NAMALWA (cell line): ENCODE measurements around the gene EBI3.
"Not testable (repeated sequence)": the region's sequence is repeated elsewhere in the genome, so short reads cannot be mapped to it uniquely, and the experiment has no call there.

Experiments
- DNase-seq: peaks from one replicate; pipeline ENCODE4 v3.0.0-alpha.2; 2015; ENCODE audit warnings: low spot score

Gene EBI3

DNA sequence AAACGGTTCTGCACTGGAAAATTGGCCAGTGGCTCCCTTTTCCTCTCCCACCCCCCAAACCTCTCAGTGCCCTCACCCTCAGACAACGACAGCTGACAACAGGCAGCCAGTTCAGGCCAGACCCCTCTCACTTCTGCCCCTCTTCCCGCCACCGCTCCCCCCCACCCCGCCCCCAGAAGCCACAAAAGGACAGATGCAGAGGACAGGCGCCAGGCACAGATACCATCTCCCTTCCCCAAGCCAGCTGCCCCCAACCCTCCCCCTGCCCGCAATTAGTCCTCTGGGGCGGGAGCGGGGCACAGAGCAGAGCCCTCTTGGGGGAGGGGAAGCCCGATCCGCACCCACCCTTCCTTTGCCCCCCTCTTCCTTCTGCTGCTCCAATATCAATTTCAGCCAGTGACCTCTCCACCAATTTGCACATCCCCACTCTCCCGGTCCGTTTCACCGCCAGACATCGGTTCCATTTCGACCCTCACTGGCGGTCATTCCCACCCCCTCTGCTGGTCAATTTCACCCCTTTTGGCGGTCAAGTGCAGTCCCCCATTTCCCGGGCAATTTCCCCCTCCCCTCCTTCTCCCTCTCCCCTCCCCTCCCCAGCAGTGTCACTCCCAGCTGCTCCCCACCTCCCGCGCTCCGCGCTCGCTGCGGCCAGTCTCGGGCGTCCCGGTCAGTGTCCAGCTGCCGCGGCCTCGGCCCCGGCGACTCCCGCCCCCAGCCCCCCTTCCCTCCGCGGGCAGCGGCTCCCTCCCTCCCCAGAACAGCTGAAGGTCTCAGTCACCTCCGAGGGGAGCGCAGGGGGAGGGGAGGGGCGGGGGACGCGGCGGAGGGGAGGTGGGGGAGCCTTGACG is 49.3 kb downstream of the EBI3 start, which contains the start of gene SHD:
Gene SHD, plus strand, starts transcription at position 848 of the 848 bp plus-strand sequence. CDS start 798 bp downstream, outside the sequence.
- DNase-seq, result no peak

DNA sequence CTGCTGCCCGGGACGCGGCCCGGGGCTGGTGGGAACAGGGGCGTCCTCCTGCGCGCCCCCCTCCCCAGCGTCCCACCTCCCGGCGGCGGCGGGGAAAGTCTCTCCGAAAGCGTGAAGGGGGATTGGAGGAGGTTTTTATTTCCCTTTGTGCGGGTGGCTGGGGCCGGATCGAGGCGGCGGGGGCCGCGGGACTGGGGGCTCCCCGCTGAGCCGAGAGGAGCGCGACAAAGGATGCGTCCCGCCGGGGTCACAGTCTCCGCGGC is 49.9 kb downstream of the EBI3 start:
- DNase-seq, result no peak

DNA sequence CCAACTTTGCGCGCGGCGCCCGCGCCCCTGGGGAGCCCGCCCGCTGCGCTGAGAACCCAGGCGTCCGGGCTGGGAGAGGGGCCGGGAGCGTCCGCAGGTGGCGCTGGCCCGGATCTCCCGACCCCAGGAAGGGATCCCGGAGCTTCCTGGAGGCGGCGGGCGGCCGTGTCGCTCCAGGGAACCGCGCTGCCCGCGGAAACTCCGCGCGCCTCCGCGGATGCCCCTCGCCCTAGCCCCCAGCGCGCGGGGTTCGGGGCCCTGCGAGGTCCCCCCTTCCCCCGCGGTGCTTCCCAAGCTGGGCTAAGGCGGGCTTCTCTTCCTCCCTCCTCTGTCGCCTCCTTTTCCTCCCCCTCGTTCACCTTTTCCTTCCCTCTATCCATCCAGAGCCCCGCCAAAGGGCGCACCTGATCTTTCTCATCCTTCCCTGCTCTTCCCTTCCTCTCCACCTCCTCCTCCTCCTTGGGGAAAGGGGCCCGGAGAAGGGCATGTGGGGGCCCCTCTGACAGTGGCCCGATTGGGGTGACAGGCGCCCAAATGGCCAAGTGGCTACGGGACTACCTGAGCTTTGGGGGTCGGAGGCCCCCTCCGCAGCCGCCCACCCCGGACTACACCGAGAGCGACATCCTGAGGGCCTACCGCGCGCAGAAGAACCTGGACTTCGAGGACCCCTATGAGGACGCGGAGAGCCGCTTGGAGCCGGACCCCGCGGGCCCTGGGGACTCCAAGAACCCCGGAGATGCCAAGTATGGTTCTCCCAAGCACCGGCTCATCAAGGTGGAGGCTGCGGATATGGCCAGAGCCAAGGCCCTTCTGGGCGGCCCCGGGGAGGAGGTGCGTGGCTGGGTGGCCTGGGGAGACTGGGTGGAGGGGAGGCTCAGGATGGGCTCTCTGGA is 50.5 kb downstream of the EBI3 start:
- no peak for DNase-seq

DNA sequence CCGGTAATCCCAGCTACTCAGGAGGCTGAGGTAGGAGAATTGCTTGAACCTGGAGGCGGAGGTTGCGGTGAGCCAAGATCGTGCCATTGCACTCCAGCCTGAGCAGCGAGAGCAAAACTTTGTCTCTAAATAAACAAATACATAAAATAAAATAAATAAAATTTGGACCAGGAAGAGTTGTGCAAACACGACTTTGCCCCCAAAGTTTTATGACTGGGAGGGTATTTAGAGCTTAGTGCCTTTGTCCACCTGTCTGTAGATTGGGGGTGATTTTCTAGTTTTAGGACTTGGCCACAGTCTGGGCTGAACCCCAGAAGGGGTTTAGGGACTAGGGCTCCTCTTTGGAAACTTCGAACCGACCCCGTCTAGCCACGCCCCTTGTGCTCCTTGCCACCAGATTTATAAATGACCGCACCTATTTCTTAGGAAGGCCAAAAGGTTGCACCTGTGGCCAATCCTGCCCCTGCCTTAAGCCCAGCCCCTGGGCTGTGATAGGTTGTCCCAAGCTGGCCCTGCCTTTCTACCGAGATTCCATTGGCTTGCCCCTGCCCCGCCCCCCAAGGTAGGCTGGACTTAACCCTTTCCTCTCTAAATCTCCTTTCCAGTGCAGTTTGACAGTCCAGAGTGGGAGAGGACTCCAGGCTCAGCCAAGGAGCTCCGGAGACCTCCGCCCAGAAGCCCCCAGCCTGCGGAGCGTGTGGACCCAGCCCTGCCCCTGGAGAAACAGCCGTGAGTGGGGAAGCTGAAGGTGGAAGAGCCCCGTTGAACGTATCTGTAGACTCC is 55.0 kb downstream of the EBI3 start:
- DNase-seq, result peak; percentile 70

DNA sequence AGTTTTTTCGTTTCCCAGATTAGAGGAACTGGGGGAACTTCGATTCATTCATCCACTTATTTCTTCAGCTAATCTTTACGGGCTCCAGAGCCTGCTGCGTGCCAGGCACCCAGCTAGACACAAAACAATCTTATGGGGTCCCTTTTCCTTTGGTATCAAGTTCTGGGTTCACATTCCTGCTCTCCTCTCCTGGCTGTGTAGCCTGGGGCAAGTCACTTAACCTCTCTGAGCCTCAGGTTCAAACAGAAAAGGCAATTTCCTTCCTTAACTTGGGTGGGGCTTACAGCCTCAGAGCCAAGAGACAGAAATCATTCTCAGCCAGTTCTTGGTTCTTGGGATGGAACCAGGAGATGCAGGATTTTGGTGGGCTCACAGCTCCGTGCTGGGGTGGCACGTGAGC is 55.7 kb downstream of the EBI3 start:
- no peak for DNase-seq

DNA sequence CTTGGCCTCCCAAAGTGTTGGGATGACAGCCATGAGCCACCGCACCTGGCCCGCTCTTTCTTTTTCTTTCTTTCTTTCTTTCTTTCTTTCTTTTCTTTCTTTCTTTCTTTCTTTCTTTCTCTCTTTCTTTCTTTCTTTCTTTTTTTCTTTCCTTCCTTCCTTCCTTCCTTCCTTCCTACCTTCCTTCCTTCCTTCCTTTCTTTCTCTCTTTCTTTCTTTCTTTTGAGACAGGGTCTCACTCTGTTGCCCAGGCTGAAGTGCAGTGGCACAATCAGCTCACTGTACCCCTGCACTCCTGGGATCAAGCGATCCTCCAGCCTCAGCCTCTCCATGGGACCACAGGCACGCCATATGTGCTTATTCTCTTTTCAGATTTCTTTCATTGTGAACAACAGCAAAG is 56.8 kb downstream of the EBI3 start:
- not testable (repeated sequence) for DNase-seq
